Gastrocnemius medialis (tissue), 4 donors: Measurements from ENCODE around the gene BIRC2.

Source experiments
- CTCF ChIP-seq, 5 experiments: fragments of 450-650 bp in 3 of 5; fragments of 200-600 bp in 2 of 5; sonication (generic) in 2 of 5; IDR thresholded peaks in 4 of 5; conservative IDR thresholded peaks in 1 of 5; 1 replicate in 4 of 5; 2 replicates in 1 of 5; pipeline ENCODE4 v1.5.1; 2016 to 2019; ENCODE audit warnings: antibody characterized with exemption in 5 of 5, mild to moderate bottlenecking in 3 of 5, moderate library complexity in 3 of 5
- POLR2A ChIP-seq, 2 donors: fragments of 450-650 bp; IDR thresholded peaks; one replicate each; pipeline ENCODE4 v1.6.1; 2017; ENCODE audit warnings: antibody characterized with exemption in 2 of 2, mild to moderate bottlenecking in 2 of 2, moderate library complexity in 2 of 2

DNA sequence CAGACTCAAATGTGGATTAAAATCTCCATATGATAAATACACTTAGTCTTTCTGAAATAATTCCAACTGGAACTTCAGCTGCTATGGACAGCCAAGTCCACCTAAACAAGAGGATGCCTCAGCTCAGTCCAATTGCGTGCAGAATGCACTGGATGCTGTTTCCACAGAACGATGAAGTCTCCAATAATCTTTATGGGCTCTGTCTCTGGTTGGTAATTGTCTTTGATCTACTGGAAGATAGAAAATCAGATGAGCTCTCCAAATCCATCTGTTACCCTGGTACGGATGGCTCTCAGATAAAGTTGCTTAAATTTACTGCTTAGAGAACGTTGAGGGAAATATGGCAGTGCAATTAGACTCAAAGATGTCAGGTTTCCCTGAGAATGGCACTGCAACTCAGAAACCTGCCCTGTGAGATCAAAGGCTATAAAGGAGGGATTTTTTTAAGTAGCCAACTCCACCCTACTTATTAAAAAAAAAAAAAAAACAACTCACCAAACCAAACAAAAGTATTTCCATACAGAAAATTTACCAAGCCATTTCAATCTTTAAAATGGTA lies 30.6 kb upstream of the BIRC2 start:
- TF ChIP-seq CTCF (IDR thresholded peaks at IDR 0.05 in 4 of 5, conservative IDR thresholded peaks at IDR 0.05 in 1 of 5) (no peak), POLR2A (IDR thresholded peaks at IDR 0.05) (no peak)
